IMR-90 (cell line): ENCODE data around the gene DNAJC17. TPM values are rescaled to one million over a fixed set of nuclear protein-coding genes. Genes with fewer than 3 reads are reported as not detected.

Experiments used
- ATAC-seq: fragments of 200-7000 bp; cut with Tn5 transposase; 2 replicates; pipeline ENCODE4 v1.9.1; 2020; ENCODE audit warnings: low read depth, mild to moderate bottlenecking, moderate library complexity
- BruUV-seq: library from RNA; stranded (reverse); fragments of 400-500 nt; replicated peaks from 2 replicates; lab custom pipeline; 2021; lab: Mats Ljungman, UMichigan
- CTCF ChIA-PET: fragments of 300-600 bp; formaldehyde crosslinking; extraction: SDS; loops from one replicate; lab custom pipeline; 2021; ENCODE audit warnings: antibody characterized with exemption; lab: Yijun Ruan, JAX
- POLR2A ChIA-PET: fragments of 300-600 bp; sonication (Branson Sonifier 250); formaldehyde crosslinking; loops from one replicate; lab custom pipeline; 2022; ENCODE audit warnings: antibody characterized with exemption; ENCODE audit not compliant: unreplicated experiment; lab: Charles Lee
- DNase-seq: peaks from one replicate; pipeline ENCODE4 v3.0.0; 2013
- H2AFZ ChIP-seq: replicated peaks from 2 replicates; pipeline ENCODE3; 2013; ENCODE audit warnings: low read length, mild to moderate bottlenecking; ENCODE audit not compliant: poor library complexity
- H2AK5ac ChIP-seq: 2 replicates; pipeline ENCODE4 v1.6.1; 2013; ENCODE audit warnings: low read depth, low read length, inconsistent platforms
- H2AK9ac ChIP-seq: replicated peaks from 2 replicates; pipeline ENCODE3; 2013; ENCODE audit warnings: mild to moderate bottlenecking, low read depth, low read length, moderate library complexity; ENCODE audit not compliant: poor library complexity
- H2BK120ac ChIP-seq: 2 replicates; pipeline ENCODE4 v1.6.1; 2013; ENCODE audit warnings: low read depth, low read length, inconsistent platforms
- H2BK15ac ChIP-seq: 3 replicates; pipeline ENCODE4 v1.6.1; 2013; ENCODE audit warnings: low read depth, low read length, inconsistent platforms
- H2BK20ac ChIP-seq: 2 replicates; pipeline ENCODE4 v1.6.1; 2013; ENCODE audit warnings: low read depth, mild to moderate bottlenecking, inconsistent platforms, low read length, moderate library complexity
- H2BK5ac ChIP-seq: 2 replicates; pipeline ENCODE4 v1.6.1; 2013; ENCODE audit warnings: mild to moderate bottlenecking, low read depth, low read length, inconsistent platforms; ENCODE audit not compliant: poor library complexity, severe bottlenecking
- H3K14ac ChIP-seq: replicated peaks from 2 replicates; pipeline ENCODE4 v1.6.1; 2013; ENCODE audit warnings: low read depth, low read length, inconsistent platforms
- H3K18ac ChIP-seq: 2 replicates; pipeline ENCODE4 v1.6.1; 2013; ENCODE audit warnings: low read depth, low read length, control low read depth
- H3K23ac ChIP-seq: 2 replicates; pipeline ENCODE4 v1.6.1; 2013; ENCODE audit warnings: low read depth, low read length, inconsistent platforms
- H3K27ac ChIP-seq: 2 replicates; pipeline ENCODE4 v1.5.1; 2013; ENCODE audit warnings: mild to moderate bottlenecking, control low read depth, low read length; ENCODE audit not compliant: insufficient read depth
- H3K27me3 ChIP-seq: 2 replicates; pipeline ENCODE4 v1.6.1; 2013; ENCODE audit warnings: low read length; ENCODE audit not compliant: control insufficient read depth, insufficient read depth
- H3K36me3 ChIP-seq: 2 replicates; pipeline ENCODE4 v1.6.1; 2013; ENCODE audit warnings: low read length, mixed read lengths; ENCODE audit not compliant: control insufficient read depth, insufficient read depth
- H3K4ac ChIP-seq: 2 replicates; pipeline ENCODE4 v1.6.1; 2013; ENCODE audit warnings: low read depth, low read length, inconsistent platforms
- H3K4me1 ChIP-seq: 2 replicates; pipeline ENCODE4 v1.6.1; 2013; ENCODE audit warnings: low read length, mixed read lengths; ENCODE audit not compliant: control insufficient read depth, insufficient read depth
- H3K4me2 ChIP-seq: 2 replicates; pipeline ENCODE4 v1.6.1; 2013; ENCODE audit warnings: low read depth, mild to moderate bottlenecking, control low read depth, low read length, moderate library complexity
- H3K4me3 ChIP-seq: 2 replicates; pipeline ENCODE4 v1.5.1; 2013; ENCODE audit warnings: low read depth, mild to moderate bottlenecking, control low read depth, low read length, moderate library complexity; ENCODE audit not compliant: insufficient read depth
- H3K56ac ChIP-seq: 2 replicates; pipeline ENCODE4 v1.6.1; 2013; ENCODE audit warnings: low read length, inconsistent platforms; ENCODE audit not compliant: insufficient read depth; ENCODE audit errors: extremely low read depth
- H3K79me1 ChIP-seq, 2 experiments: 2 replicates each; pipeline ENCODE4 v1.6.1; 2013; ENCODE audit warnings: low read length in 2 of 2, inconsistent platforms in 1 of 2, low read depth in 1 of 2
- H3K9ac ChIP-seq: 2 replicates; pipeline ENCODE4 v1.6.1; 2013; ENCODE audit warnings: low read depth, low read length, control low read depth
- H3K9me1 ChIP-seq: 2 replicates; pipeline ENCODE4 v1.6.1; 2013; ENCODE audit warnings: low read length, inconsistent platforms; ENCODE audit not compliant: insufficient read depth
- H3K9me3 ChIP-seq: 2 replicates; pipeline ENCODE4 v1.6.1; 2013; ENCODE audit warnings: low read length; ENCODE audit not compliant: control insufficient read depth, insufficient read depth
- H4K20me1 ChIP-seq: 2 replicates; pipeline ENCODE4 v1.6.1; 2013; ENCODE audit warnings: low read length, inconsistent platforms; ENCODE audit not compliant: insufficient read depth
- H4K5ac ChIP-seq: 2 replicates; pipeline ENCODE4 v1.6.1; 2013; ENCODE audit warnings: mild to moderate bottlenecking, low read depth, low read length, control low read depth
- H4K8ac ChIP-seq, 2 experiments: 2 replicates each; pipeline ENCODE4 v1.6.1; 2013; ENCODE audit warnings: low read depth in 2 of 2, low read length in 2 of 2, control low read depth in 1 of 2, inconsistent platforms in 1 of 2
- H4K91ac ChIP-seq: 2 replicates; pipeline ENCODE4 v1.6.1; 2013; ENCODE audit warnings: low read depth, low read length, inconsistent platforms; ENCODE audit not compliant: insufficient read depth
- CEBPB ChIP-seq: IDR thresholded peaks from 2 replicates; pipeline ENCODE4 v1.6.1; 2012; ENCODE audit warnings: low read depth, low read length, improper control_type of control experiment
- CHD1 ChIP-seq: IDR thresholded peaks from 2 replicates; pipeline ENCODE4 v1.6.1; 2012; ENCODE audit warnings: low read depth, low read length, improper control_type of control experiment
- ELK1 ChIP-seq: fragments of 150-350 bp; IDR thresholded peaks from 2 replicates; pipeline ENCODE4 v1.6.1; 2016; ENCODE audit warnings: low read depth, mild to moderate bottlenecking, low read length, moderate library complexity, borderline replicate concordance
- MAFK ChIP-seq: IDR thresholded peaks from 2 replicates; pipeline ENCODE4 v1.6.1; 2012; ENCODE audit warnings: low read depth, low read length, improper control_type of control experiment
- MAZ ChIP-seq: IDR thresholded peaks from 2 replicates; pipeline ENCODE4 v1.6.1; 2012; ENCODE audit warnings: low read depth, mild to moderate bottlenecking, low read length, improper control_type of control experiment, moderate library complexity, borderline replicate concordance
- MXI1 ChIP-seq: IDR thresholded peaks from 2 replicates; pipeline ENCODE4 v1.6.1; 2012; ENCODE audit warnings: low read depth, mild to moderate bottlenecking, low read length, moderate library complexity, borderline replicate concordance
- NFE2L2 ChIP-seq: fragments of 150-350 bp; IDR thresholded peaks from 2 replicates; pipeline ENCODE4 v1.6.1; 2016; ENCODE audit warnings: low read depth, mild to moderate bottlenecking, low read length
- POLR2A ChIP-seq: IDR thresholded peaks from 2 replicates; pipeline ENCODE4 v1.6.1; 2012; ENCODE audit warnings: mild to moderate bottlenecking, low read depth, low read length
- RAD21 ChIP-seq: IDR thresholded peaks from 2 replicates; pipeline ENCODE4 v1.6.1; 2012; ENCODE audit warnings: low read length, improper control_type of control experiment
- SMC3 ChIP-seq: fragments of 150-350 bp; IDR thresholded peaks from 2 replicates; pipeline ENCODE4 v1.6.1; 2016; ENCODE audit warnings: low read depth, mild to moderate bottlenecking, antibody characterized with exemption, low read length, moderate library complexity
- USF2 ChIP-seq: fragments of 150-350 bp; IDR thresholded peaks from 2 replicates; pipeline ENCODE4 v1.6.1; 2017; ENCODE audit warnings: mild to moderate bottlenecking, antibody characterized with exemption, low read length, low read depth
- WGBS, 2 experiments: methylation state at CpG; one replicate each; pipeline versions ENCODE4 v1.1.5 to v1.1.7; 2013; ENCODE audit warnings: missing lambda C conversion rate in 2 of 2; ENCODE audit not compliant: insufficient read length in 1 of 2; ENCODE audit errors: extremely low coverage in 2 of 2; 5-methylcytosine and 5-hydroxymethylcytosine counted together
- dilution Hi-C: fragments of 300-500 bp; cut with HindIII; formaldehyde crosslinking; loops from one replicate; pipeline ENCODE4 v1.14.3; 2018; ENCODE audit warnings: low sequenced_read_pairs; ENCODE audit not compliant: unreplicated experiment
- in situ Hi-C: fragments of 300-500 bp; cut with MboI; formaldehyde crosslinking; loops from 3 replicates; pipeline ENCODE4 v1.14.3; 2019; ENCODE audit warnings: low sequenced_read_pairs, inconsistent platforms, mixed read lengths
- intact Hi-C: fragments of 100-400 bp; cut with micrococcal nuclease; formaldehyde crosslinking; loops from 2 replicates; pipeline ENCODE4 v1.10.0; 2022
- polyA plus RNA-seq, 3 experiments: library from polyadenylated mRNA; depleted of rRNA; stranded (reverse); fragments of >200 nt; gene quantifications; 2 replicates each; pipeline ENCODE4 v1.2.3, GENCODE V29; 2012; ENCODE audit warnings: low replicate concordance in 1 of 3
- total RNA-seq: library from RNA; depleted of rRNA; stranded (reverse); fragments of >200 nt; gene quantifications from 2 replicates; pipeline ENCODE4 v1.2.3, GENCODE V29; 2012

DNAJC17 gene
- total and polyA plus RNA-seq, 2 of the 4 experiments (the other 2 are of a cell fraction), result 58.6 to 107 TPM

DNA sequence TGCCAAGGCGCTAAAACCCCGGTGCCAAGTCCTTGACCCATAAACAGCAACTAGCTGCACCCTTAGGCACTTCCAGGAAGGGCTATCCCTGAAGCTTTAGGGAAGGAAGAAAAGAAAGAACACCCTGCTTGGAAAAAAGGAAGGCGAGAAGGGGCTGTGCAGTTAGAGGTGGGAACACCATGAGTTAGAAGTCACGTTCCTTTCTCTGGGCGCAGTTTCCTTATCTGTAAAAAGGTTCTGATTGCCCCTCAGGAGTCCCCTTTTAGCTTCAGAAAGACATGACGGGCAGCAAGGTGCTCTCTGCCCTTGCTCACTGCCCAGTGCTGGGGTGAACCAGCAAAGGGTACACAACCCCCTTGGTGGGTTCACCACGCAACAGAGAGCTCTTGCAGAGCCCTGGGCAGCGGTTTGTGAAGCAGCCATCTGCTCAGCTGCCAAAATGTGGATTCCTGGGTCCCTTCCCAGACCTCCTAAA lies 42.6 kb downstream of the DNAJC17 start:
- no peak for DNase-seq
- peak overlapping the region; percentile 12 for H3K4ac ChIP-seq
- dilution Hi-C loops, result no loop called here
- H3K27ac ChIP-seq, result peak overlapping the region; percentile 32; the same call in 1 of the 2 replicates
- H3K56ac ChIP-seq, result no peak overlapping the region
- H3K23ac ChIP-seq, result peak overlapping the region; percentile 76; the same call in 1 of the 2 replicates
- H3K4me1 ChIP-seq, result peaks cover 24% of the 10 kb centered on the region
- H3K9me3 ChIP-seq, result no peaks in the 10 kb centered on the region
- ATAC-seq, result no peak; the same call in 1 of the 2 replicates
- H2BK20ac ChIP-seq, result no peak overlapping the region
- peak overlapping the region; percentile 30; the same call in 1 of the 2 replicates for H2AK5ac ChIP-seq
- H3K14ac ChIP-seq, result no peak overlapping the region
- no peaks in the 10 kb centered on the region; the same call in 1 of the 2 replicates for H3K27me3 ChIP-seq
- no peak overlapping the region for H4K91ac ChIP-seq
- H3K18ac ChIP-seq, result no peak overlapping the region
- H3K79me1 ChIP-seq, result no peaks in the 10 kb centered on the region; a peak in 1 of 4 replicates
- peak overlapping the region in 1 of 2 experiments; percentile 74; a peak in 1 of 4 replicates for H4K8ac ChIP-seq
- H2BK5ac ChIP-seq, result peak overlapping the region; percentile 7
- in situ Hi-C loops, result no loop called here
- H3K9ac ChIP-seq, result no peak overlapping the region
- H2AK9ac ChIP-seq, result peak overlapping the region; percentile 73
- WGBS, 2 experiments, result 25% methylated on average over 1 of the region's 8 CpGs; no CpG with 5 or more reads in 1 of the 2 experiments
- TF ChIP-seq NFE2L2 (no peak), RAD21 (no peak), SMC3 (no peak), ELK1 (no peak), MAFK (no peak), CHD1 (no peak), CEBPB (no peak), MXI1 (no peak), POLR2A (no peak), MAZ (no peak), USF2 (no peak)
- BruUV-seq, result no TSS peak
- H3K36me3 ChIP-seq, result peaks cover 2% of the 10 kb centered on the region; the same call in 1 of the 2 replicates
- H4K5ac ChIP-seq, result peak overlapping the region; percentile 17
- ChIA-PET CTCF (interaction anchor here (0.6 kb wide), 1 partner anchor 336 kb away, joined by 3 read pairs; no protein-coding TSS in a partner anchor), POLR2A (interaction anchor here (0.6 kb wide), 1 partner anchor 253 kb away, joined by 7 read pairs; no protein-coding TSS in a partner anchor)
- H4K20me1 ChIP-seq, result peaks cover 9% of the 10 kb centered on the region; the same call in 1 of the 2 replicates
- peaks cover 17% of the 10 kb centered on the region for H3K9me1 ChIP-seq
- H2BK120ac ChIP-seq, result no peak overlapping the region
- intact Hi-C loops, result no loop called here
- H2AFZ ChIP-seq, result peak overlapping the region; percentile 94
- H3K4me2 ChIP-seq, result peak overlapping the region; percentile 77
- no peak overlapping the region for H2BK15ac ChIP-seq
- H3K4me3 ChIP-seq, result peak overlapping the region; percentile 44; the same call in 1 of the 2 replicates
